GM18511 (cell line): ENCODE measurements around the gene CDC42SE2.
A peak's percentile ranks its signal among the peaks of the same experiment; 100 is the strongest.
"Not testable (repeated sequence)": the region's sequence is repeated elsewhere in the genome, so short reads cannot be mapped to it uniquely, and the experiment has no call there.

ENCODE experiments used
- ATAC-seq: cut with Tn5 transposase; IDR thresholded peaks from one replicate; pipeline ENCODE4 v1.9.1; 2021; ENCODE audit warnings: mild to moderate bottlenecking, moderate library complexity; ENCODE audit not compliant: unreplicated experiment

CDC42SE2 gene

GRCh38 chr5:131316822-131317221 is 53.0 kb downstream of the CDC42SE2 start:
- no peak for ATAC-seq

GRCh38 chr5:131318455-131318854 is 54.6 kb downstream of the CDC42SE2 start:
- ATAC-seq, result no peak

GRCh38 chr5:131321066-131321465 is 57.2 kb downstream of the CDC42SE2 start:
- no peak for ATAC-seq

DNA sequence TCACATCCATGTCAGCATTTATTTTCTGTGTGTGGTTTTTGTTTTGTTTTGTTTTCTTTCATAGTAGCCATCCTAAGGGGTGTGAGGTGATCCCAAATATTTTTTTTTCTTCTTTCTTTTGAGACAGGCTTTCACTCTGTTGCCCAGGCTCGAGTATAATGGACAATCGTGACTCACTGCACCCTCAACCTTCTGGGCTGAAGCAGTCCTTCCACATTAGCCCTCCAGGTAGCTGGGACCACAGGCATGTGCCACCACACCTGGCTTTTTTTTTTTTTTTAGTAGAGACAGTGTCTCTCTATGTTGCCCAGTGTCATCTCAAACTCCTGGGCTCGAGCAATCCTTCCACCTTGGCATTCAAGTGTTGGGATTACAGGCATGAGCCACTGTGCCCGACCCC is 59.1 kb downstream of the CDC42SE2 start:
- no peak for ATAC-seq

GRCh38 chr5:131323378-131323777 is 59.5 kb downstream of the CDC42SE2 start:
- ATAC-seq, result no peak

- no peak for ATAC-seq
These were observed 60.5 kb downstream of the CDC42SE2 start for GRCh38 chr5:131324303-131324702.

GRCh38 chr5:131328536-131329285 is 64.9 kb downstream of the CDC42SE2 start:
- peak; percentile 49 for ATAC-seq

GRCh38 chr5:131329286-131329560 is 65.4 kb downstream of the CDC42SE2 start:
- no peak for ATAC-seq

DNA sequence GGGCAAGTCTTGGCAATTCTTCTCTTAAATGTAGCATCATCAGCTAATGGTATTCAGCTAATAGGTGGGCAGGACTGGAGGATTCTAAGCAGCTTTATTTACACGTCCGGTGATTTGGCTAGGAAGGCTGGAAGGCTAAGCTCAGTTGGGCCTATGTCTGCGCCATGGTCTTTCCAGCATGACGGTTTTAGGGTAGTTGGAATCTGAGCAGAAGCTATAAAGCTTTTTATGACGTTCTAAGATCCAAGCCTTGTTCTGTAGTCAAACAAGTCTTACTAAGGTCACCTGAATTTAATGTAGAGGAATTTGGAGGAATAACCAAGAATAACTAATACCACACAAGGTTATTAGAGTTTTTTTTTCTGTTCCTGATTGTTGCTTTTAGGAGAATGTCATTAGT is 66.2 kb downstream of the CDC42SE2 start:
- no peak for ATAC-seq

DNA sequence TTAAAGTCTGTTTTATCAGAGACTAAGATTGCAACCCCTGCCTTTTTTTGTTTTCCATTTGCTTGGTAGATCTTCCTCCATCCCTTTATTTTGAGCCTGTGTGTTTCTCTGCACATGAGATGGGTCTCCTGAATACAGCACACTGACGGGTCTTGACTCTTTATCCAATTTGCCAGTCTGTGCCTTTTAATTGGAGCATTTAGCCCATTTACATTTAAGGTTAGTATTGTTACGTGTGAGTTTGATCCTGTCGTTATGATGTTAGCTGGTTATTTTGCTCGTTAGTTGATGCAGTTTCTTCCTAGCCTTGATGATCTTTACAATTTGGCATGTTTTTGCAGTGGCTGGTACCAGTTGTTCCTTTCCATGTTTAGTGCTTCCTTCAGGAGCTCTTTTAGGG is 71.9 kb downstream of the CDC42SE2 start:
- not testable (repeated sequence) for ATAC-seq

- not testable (repeated sequence) for ATAC-seq
These were observed 72.9 kb downstream of the CDC42SE2 start for GRCh38 chr5:131336801-131337200.

- ATAC-seq, result not testable (repeated sequence)
These were observed 73.6 kb downstream of the CDC42SE2 start for GRCh38 chr5:131337240-131338050.

DNA sequence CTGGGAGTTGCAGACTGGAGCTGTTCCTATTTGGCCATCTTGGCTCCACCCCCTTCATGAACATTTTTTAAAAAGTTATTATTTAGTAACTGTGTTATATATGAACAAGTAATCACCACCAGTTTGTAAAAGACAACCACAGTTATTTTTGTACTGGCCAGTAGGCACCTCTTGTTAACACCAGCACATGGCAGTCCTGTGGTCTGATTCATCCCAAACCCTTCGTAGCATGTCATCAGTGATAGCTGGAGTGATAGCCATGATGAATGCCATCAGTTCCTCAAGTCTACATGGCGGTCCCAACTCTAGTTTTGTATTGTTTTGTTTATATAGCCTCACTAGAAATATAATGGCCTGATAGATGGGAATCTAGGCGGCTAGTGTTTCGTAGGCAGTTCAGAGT is 74.2 kb downstream of the CDC42SE2 start:
- no peak for ATAC-seq

- not testable (repeated sequence) for ATAC-seq
These were observed 80.4 kb downstream of the CDC42SE2 start for GRCh38 chr5:131344288-131344687.

- not testable (repeated sequence) for ATAC-seq
These were observed 82.4 kb downstream of the CDC42SE2 start for GRCh38 chr5:131346204-131346603.

- ATAC-seq, result no peak
These were observed 90.1 kb downstream of the CDC42SE2 start for GRCh38 chr5:131353991-131354390.

DNA sequence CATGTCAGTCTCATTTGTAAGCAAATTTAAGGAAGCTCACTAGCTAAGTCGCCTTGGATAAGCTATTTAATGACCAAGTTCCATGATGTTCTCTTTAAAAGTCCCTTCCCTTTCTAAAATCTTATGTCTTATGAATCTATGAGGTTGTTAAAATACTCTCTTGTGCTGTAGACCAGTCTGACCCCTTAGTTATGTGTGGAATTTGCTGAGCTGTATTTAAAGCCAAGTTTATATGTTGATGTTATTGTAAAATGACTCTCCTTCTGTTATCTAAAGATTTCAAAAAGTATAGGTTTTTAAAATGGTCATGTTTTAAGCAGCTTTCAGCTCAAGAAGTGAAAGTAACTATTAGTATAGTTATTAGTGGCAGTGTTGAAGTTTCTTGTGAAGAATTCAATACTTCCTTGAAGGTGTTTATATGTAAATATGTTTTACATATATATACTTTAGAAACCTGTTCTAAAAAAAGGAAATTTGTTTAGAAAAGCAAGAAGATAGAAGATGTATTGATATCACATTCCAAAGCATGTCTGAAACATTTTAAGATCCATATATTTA is 92.2 kb downstream of the CDC42SE2 start:
- no peak for ATAC-seq

DNA sequence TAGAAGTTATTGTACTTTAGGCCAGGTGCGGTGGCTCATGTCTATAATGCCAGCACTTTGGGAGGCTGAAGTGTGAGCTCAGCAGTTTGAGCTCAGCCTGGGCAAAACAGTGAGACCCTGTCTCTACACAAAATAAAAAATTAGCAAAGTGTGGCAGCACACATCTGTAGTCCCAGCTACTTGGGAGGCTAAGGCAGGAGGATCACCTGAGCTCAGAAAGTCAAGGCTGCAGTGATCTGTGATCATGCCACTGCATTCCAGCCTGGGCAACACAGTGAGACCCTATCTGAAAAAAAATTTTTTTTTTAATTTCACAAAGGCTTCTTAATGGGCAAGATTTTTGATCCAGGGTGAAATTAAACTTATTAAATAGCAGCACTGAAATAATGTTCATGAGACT is 92.8 kb downstream of the CDC42SE2 start:
- no peak for ATAC-seq

GRCh38 chr5:131357739-131358561 is 94.1 kb downstream of the CDC42SE2 start:
- ATAC-seq, result peak; percentile 47

DNA sequence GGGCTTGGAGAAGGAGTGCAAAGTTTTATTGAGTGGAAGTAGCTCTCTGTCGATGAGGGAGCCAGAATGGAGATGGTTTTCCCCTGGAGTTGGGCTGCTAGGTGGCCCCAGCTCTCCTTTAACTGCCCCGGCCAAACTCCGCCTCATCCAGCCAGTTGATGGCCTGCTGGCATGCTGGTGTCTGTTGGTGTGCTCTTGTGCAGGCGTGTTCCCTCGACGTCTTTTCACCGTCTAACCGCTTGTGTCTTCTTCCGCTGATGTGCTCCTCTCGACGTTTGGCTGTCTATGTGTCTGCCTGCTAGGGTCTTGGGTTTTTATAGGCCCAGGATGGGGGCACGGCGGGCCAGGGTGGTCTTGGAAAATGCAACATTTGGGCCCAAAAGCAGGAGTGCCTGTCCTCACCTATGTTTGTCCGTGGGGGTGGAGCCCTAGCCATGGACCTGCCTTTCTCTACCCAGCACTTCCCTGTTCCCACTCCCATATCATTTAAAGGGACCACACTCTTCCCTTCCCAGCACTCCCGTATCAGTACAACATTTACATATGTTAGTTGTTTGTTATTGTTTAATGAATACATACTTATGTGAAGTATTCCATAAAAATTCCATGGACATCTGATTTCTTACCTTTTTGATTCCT is 97.9 kb downstream of the CDC42SE2 start:
- ATAC-seq, result no peak
